GM18498 (cell line): ENCODE results near the gene TMEM132D.

Source experiments
- ATAC-seq: cut with Tn5 transposase; IDR thresholded peaks from one replicate; pipeline ENCODE4 v1.9.1; 2021; ENCODE audit warnings: mild to moderate bottlenecking, moderate library complexity; ENCODE audit not compliant: unreplicated experiment

TMEM132D gene

GRCh38 chr12:129028844-129029243 is 875.0 kb downstream of the TMEM132D start:
- no peak for ATAC-seq

- no peak for ATAC-seq
Observed at GRCh38 chr12:129025055-129025454, 878.8 kb downstream of the TMEM132D start.
